GM23338 (cell line): Measurements from ENCODE around the gene SIL1. TPM values are rescaled to one million over a fixed set of nuclear protein-coding genes. Genes with fewer than 3 reads are reported as not detected.

Experiments used
- ATAC-seq: fragments of 200-7000 bp; cut with Tn5 transposase; 3 replicates; pipeline ENCODE4 v1.9.1; 2020
- DNase-seq: peaks from one replicate; pipeline ENCODE4 v3.0.0-alpha.2; 2015; ENCODE audit warnings: low spot score
- H2AFZ ChIP-seq: fragments of 200-600 bp; sonication (generic); 2 replicates; pipeline ENCODE4 v1.8.0; 2016; ENCODE audit warnings: antibody characterized with exemption, mild to moderate bottlenecking, moderate library complexity
- H3F3A ChIP-seq: fragments of 200-600 bp; sonication (generic); replicated peaks from 2 replicates; pipeline ENCODE4 v1.8.0; 2017; ENCODE audit warnings: antibody characterized with exemption, mixed run types, low read depth
- H3K27ac ChIP-seq: fragments of 200-600 bp; sonication (generic); 2 replicates; pipeline ENCODE4 v1.6.1; 2016; ENCODE audit warnings: low read depth
- H3K27me3 ChIP-seq: fragments of 200-600 bp; sonication (generic); 2 replicates; pipeline ENCODE4 v1.8.0; 2016; ENCODE audit warnings: mild to moderate bottlenecking, mixed run types, moderate library complexity; ENCODE audit not compliant: insufficient read depth
- H3K36me3 ChIP-seq: fragments of 200-600 bp; sonication (generic); 2 replicates; pipeline ENCODE4 v1.8.0; 2016; ENCODE audit warnings: mild to moderate bottlenecking; ENCODE audit not compliant: insufficient read depth
- H3K4me1 ChIP-seq: fragments of 200-600 bp; sonication (generic); 2 replicates; pipeline ENCODE4 v1.8.0; 2016; ENCODE audit warnings: mild to moderate bottlenecking, moderate library complexity; ENCODE audit not compliant: insufficient read depth
- H3K4me2 ChIP-seq: fragments of 200-600 bp; sonication (generic); 2 replicates; pipeline ENCODE4 v1.7.1; 2017; ENCODE audit warnings: mixed run types
- H3K4me3 ChIP-seq: fragments of 200-600 bp; sonication (generic); 2 replicates; pipeline ENCODE4 v1.6.1; 2016; ENCODE audit warnings: mixed run types
- H3K79me2 ChIP-seq: fragments of 200-600 bp; sonication (generic); replicated peaks from 2 replicates; pipeline ENCODE4 v1.8.0; 2017; ENCODE audit warnings: mild to moderate bottlenecking; ENCODE audit not compliant: insufficient read depth
- H3K9me2 ChIP-seq: fragments of 200-600 bp; sonication (generic); 2 replicates; pipeline ENCODE4 v1.8.0; 2017; ENCODE audit not compliant: insufficient read depth
- H4K20me1 ChIP-seq: fragments of 200-600 bp; sonication (generic); replicated peaks from 2 replicates; pipeline ENCODE4 v1.8.0; 2017; ENCODE audit warnings: mild to moderate bottlenecking; ENCODE audit not compliant: insufficient read depth
- H3K27ac Mint-ChIP-seq: 2 replicates; pipeline ENCODE4 v1.8.0; 2020; ENCODE audit warnings: inconsistent platforms, mild to moderate bottlenecking, moderate library complexity, mixed read lengths
- H3K27me3 Mint-ChIP-seq: 3 replicates; pipeline ENCODE4 v1.8.0; 2022; ENCODE audit warnings: low read depth, mild to moderate bottlenecking, moderate library complexity, mixed read lengths, inconsistent platforms; ENCODE audit not compliant: insufficient read depth, poor library complexity
- H3K36me3 Mint-ChIP-seq: 3 replicates; pipeline ENCODE4 v1.8.0; 2021; ENCODE audit warnings: low read depth, mild to moderate bottlenecking, inconsistent platforms, moderate library complexity, mixed read lengths
- H3K4me1 Mint-ChIP-seq: 3 replicates; pipeline ENCODE4 v1.8.0; 2020; ENCODE audit warnings: mild to moderate bottlenecking, inconsistent platforms, mixed read lengths
- H3K4me3 Mint-ChIP-seq: 3 replicates; pipeline ENCODE4 v1.8.0; 2021; ENCODE audit warnings: moderate library complexity, mild to moderate bottlenecking, inconsistent platforms, mixed read lengths
- H3K9me3 Mint-ChIP-seq: 3 replicates; pipeline ENCODE4 v1.8.0; 2020; ENCODE audit warnings: moderate library complexity, mild to moderate bottlenecking, inconsistent platforms, mixed read lengths
- CREB1 ChIP-seq: fragments of 250-450 bp; sonication (Bioruptor Pico); IDR thresholded peaks from 2 replicates; pipeline ENCODE4 v1.5.0; 2020; ENCODE audit warnings: low read depth, mild to moderate bottlenecking, moderate library complexity
- EZH2 ChIP-seq: fragments of 200-600 bp; sonication (generic); IDR thresholded peaks from one replicate; pipeline ENCODE4 v1.8.0; 2017; ENCODE audit warnings: antibody characterized with exemption, mild to moderate bottlenecking, low read depth; ENCODE audit not compliant: unreplicated experiment
- EZH2phosphoT487 ChIP-seq: fragments of 200-600 bp; sonication (generic); IDR thresholded peaks from one replicate; pipeline ENCODE4 v1.8.1; 2018; ENCODE audit warnings: antibody characterized with exemption; ENCODE audit not compliant: unreplicated experiment
- JUNB ChIP-seq: IDR thresholded peaks from one replicate; pipeline ENCODE4 v1.6.1; 2016; ENCODE audit warnings: antibody characterized with exemption; ENCODE audit not compliant: unreplicated experiment
- NANOG ChIP-seq: IDR thresholded peaks from 2 replicates; pipeline ENCODE4 v1.6.1; 2016; ENCODE audit warnings: antibody characterized with exemption, borderline replicate concordance
- POLR2AphosphoS5 ChIP-seq: IDR thresholded peaks from 2 replicates; pipeline ENCODE4 v1.6.1; 2016; ENCODE audit warnings: antibody characterized with exemption, low read depth
- REST ChIP-seq: IDR thresholded peaks from one replicate; pipeline ENCODE4 v1.6.1; 2018; ENCODE audit warnings: antibody characterized with exemption; ENCODE audit not compliant: unreplicated experiment
- STAT1 ChIP-seq: IDR thresholded peaks from one replicate; pipeline ENCODE4 v1.6.1; 2016; ENCODE audit warnings: antibody characterized with exemption; ENCODE audit not compliant: unreplicated experiment
- ZNF114 ChIP-seq: fragments of 250-450 bp; sonication (Bioruptor Pico); IDR thresholded peaks from 2 replicates; pipeline ENCODE4 v1.5.0; 2020; ENCODE audit warnings: mild to moderate bottlenecking, moderate library complexity
- ZNF331 ChIP-seq: fragments of 250-450 bp; sonication (Bioruptor Pico); IDR thresholded peaks from 2 replicates; pipeline ENCODE4 v1.5.0; 2020; ENCODE audit warnings: low read depth, mild to moderate bottlenecking, moderate library complexity
- ZNF462 ChIP-seq: fragments of 250-450 bp; sonication (Bioruptor Pico); IDR thresholded peaks from 2 replicates; pipeline ENCODE4 v1.5.0; 2020; ENCODE audit warnings: mild to moderate bottlenecking, moderate library complexity
- polyA plus RNA-seq: library from polyadenylated mRNA; unstranded; fragments of >200 nt; fragmentation: Nextera tagmentation; extraction: Ambion mirVana; gene quantifications from 2 replicates; pipeline ENCODE4 v1.2.1, GENCODE V29; 2016
- total RNA-seq: library from RNA; depleted of rRNA; stranded (reverse); fragments of >200 nt; shearing (Covaris generic); gene quantifications from 2 replicates; pipeline ENCODE4 v1.2.3, GENCODE V29; 2014
- TF ChIP-seq, protein P1 (sequence below), 2 experiments: fragments of 200-600 bp in 1 of 2; sonication (generic) in 1 of 2; conservative IDR thresholded peaks; 2 replicates each; pipeline versions ENCODE4 v1.5.1 to v1.6.1; 2016 to 2017; ENCODE audit warnings: antibody characterized with exemption in 2 of 2, low read depth in 2 of 2, mild to moderate bottlenecking in 2 of 2, moderate library complexity in 1 of 2
- TF ChIP-seq, protein P2 (sequence below): IDR thresholded peaks from 2 replicates; pipeline ENCODE4 v1.6.1; 2016; ENCODE audit warnings: antibody characterized with exemption

The SIL1 gene
- total and polyA plus RNA-seq, 2 experiments from 2014 or later, result 5.5 to 5.9 TPM

DNA sequence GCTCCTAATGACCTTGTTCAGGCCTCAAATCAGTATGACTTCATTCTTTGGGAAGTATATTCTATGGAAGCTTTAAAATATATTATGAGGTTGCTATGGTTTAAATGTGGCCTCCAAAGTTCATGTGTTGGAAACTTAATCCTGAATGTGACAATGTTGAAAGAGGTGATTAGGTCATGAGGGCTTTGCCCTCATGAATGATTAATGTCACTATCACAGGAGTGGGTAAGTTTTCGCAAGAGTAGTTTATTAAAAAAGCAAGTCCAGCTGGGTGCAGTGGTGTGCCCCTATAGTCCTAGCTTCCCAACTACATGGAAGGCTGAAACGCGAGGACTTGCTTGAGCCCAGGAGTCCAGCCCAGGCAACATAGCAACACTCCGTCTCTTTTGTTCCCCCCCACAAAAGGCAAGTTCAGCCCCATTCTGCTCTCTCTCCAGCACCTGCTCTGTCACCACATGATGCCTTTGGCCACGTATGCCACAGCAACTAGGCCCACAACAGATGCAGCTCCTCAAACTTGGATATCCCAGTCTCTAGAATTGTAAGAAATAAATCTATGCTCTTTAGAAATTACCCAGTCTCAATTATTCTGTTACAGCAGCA is 105.3 kb downstream of the SIL1 start:
- H3K27me3 Mint-ChIP-seq, result peaks cover 1% of the 10 kb centered on the region
- Histone ChIP-seq H3K36me3 (no peaks in the 10 kb centered on the region), H3K9me2 (no peaks in the 10 kb centered on the region), H3K4me3 (no peak overlapping the region), H3K4me2 (no peak overlapping the region), H3K27ac (no peak overlapping the region), H3K79me2 (no peaks in the 10 kb centered on the region), H3F3A (no peaks in the 10 kb centered on the region), H2AFZ (no peak overlapping the region), H3K4me1 (no peaks in the 10 kb centered on the region), H4K20me1 (no peaks in the 10 kb centered on the region), H3K27me3 (no peaks in the 10 kb centered on the region)
- H3K27ac Mint-ChIP-seq, result no peak overlapping the region
- no peaks in the 10 kb centered on the region for H3K36me3 Mint-ChIP-seq
- TF ChIP-seq ZNF114 (CRISPR knock-in tag) (no peak), EZH2 (no peak), STAT1 (no peak), EZH2phosphoT487 (no peak), CREB1 (CRISPR knock-in tag) (no peak), POLR2AphosphoS5 (no peak), JUNB (no peak), NANOG (no peak), REST (no peak), ZNF331 (CRISPR knock-in tag) (no peak), ZNF462 (CRISPR knock-in tag) (no peak)
- TF ChIP-seq, protein P1, sequence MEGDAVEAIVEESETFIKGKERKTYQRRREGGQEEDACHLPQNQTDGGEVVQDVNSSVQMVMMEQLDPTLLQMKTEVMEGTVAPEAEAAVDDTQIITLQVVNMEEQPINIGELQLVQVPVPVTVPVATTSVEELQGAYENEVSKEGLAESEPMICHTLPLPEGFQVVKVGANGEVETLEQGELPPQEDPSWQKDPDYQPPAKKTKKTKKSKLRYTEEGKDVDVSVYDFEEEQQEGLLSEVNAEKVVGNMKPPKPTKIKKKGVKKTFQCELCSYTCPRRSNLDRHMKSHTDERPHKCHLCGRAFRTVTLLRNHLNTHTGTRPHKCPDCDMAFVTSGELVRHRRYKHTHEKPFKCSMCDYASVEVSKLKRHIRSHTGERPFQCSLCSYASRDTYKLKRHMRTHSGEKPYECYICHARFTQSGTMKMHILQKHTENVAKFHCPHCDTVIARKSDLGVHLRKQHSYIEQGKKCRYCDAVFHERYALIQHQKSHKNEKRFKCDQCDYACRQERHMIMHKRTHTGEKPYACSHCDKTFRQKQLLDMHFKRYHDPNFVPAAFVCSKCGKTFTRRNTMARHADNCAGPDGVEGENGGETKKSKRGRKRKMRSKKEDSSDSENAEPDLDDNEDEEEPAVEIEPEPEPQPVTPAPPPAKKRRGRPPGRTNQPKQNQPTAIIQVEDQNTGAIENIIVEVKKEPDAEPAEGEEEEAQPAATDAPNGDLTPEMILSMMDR (conservative IDR thresholded peaks at IDR 0.05; ENCODE audit: low read depth in 2 of 2), result no peak
- TF ChIP-seq, protein P2, sequence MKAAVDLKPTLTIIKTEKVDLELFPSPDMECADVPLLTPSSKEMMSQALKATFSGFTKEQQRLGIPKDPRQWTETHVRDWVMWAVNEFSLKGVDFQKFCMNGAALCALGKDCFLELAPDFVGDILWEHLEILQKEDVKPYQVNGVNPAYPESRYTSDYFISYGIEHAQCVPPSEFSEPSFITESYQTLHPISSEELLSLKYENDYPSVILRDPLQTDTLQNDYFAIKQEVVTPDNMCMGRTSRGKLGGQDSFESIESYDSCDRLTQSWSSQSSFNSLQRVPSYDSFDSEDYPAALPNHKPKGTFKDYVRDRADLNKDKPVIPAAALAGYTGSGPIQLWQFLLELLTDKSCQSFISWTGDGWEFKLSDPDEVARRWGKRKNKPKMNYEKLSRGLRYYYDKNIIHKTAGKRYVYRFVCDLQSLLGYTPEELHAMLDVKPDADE, result no peak
- no peak overlapping the region for H3K4me3 Mint-ChIP-seq
- H3K9me3 Mint-ChIP-seq, result no peaks in the 10 kb centered on the region
- ATAC-seq (peak; percentile 32; the same call in 1 of the 3 replicates), DNase-seq (no peak)
- H3K4me1 Mint-ChIP-seq, result peaks cover 2% of the 10 kb centered on the region; the same call in 1 of the 3 replicates
